Stimulated activated CD8-positive, alpha-beta memory T cell treated with anti-CD3 and anti-CD28 coated beads, Interleukin-4, amount 100 ng/mL, for 48 hours (primary cell): ENCODE measurements around the gene ART3.
A peak's percentile ranks its signal among the peaks of the same experiment; 100 is the strongest.
"Not testable (repeated sequence)": the region's sequence is repeated elsewhere in the genome, so short reads cannot be mapped to it uniquely, and the experiment has no call there.

Experiments
- DNase-seq: peaks from one replicate; pipeline ENCODE4 v3.0.0-alpha.2; 2020

ART3 gene

GRCh38 chr4:76074468-76074867, at the start of gene ART3:
Gene ART3, plus strand, starts transcription at chr4:76074709. Its CDS starts 1,181 bp downstream, at chr4:76075890.
- DNase-seq: no peak

GRCh38 chr4:76028350-76028765, 46.2 kb upstream of the ART3 start:
- DNase-seq: no peak

DNA sequence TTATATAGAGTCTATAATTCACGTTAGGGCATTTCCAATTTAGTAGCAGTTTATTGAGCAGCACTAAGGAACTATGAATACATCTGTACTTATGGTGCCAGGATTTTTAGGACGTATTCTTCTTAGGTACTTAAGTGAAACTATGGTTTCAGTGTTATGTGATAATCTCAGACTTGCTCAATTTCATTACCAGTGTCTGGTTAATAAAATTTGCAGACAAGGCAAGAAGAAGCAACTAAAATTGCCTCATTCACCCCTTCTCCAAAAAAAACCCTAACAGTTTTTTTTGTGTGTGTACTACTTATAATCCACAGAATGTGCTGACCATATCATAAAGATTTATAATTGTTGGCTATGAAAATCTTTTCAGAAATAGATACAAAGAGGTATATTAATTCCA, 45.2 kb upstream of the ART3 start:
- DNase-seq: no peak

- DNase-seq: no peak
Observed at GRCh38 chr4:76035141-76035540, 39.4 kb upstream of the ART3 start.

DNA sequence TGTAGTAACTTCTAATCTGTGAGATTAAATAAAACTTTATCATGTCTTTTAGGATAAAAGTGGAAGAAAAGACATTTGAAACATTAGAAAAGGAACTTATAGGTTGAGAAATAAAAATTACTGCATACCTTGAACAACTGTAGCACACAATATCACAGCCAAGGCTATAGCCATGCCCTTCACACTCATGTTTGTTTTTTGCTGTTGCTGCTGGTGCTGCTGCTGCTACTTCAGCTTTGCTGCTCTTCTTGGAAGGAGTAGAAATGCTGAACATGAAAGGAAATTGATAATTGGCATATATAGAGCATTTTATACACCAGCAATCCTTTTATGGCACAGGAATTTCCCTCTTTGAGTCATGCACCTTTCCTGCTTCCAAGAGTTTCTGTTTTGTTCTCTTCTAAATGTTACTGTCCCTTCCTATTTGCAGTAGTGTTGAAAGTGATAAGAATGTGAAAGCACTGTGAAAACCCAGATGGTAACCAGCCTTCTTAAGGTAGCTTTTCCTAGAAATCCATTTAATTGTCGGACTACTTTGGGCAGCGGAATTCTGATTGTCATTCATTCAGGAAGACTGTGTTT, 38.6 kb upstream of the ART3 start, which contains the start of gene CXCL11:
TSS of gene CXCL11 (minus strand) at position 272 of the 582 bp plus-strand sequence. CDS start at position 189, 83 bp downstream.
- no peak for DNase-seq

GRCh38 chr4:76036855-76037254, 37.7 kb upstream of the ART3 start:
- DNase-seq: no peak

GRCh38 chr4:76042241-76042998, 32.1 kb upstream of the ART3 start:
- not testable (repeated sequence) for DNase-seq

- not testable (repeated sequence) for DNase-seq
Observed at GRCh38 chr4:76043306-76043705, 31.2 kb upstream of the ART3 start.

GRCh38 chr4:76044686-76045085, 29.8 kb upstream of the ART3 start:
- not testable (repeated sequence) for DNase-seq

GRCh38 chr4:76049860-76050416, 24.6 kb upstream of the ART3 start:
- not testable (repeated sequence) for DNase-seq

- DNase-seq: not testable (repeated sequence)
Observed at GRCh38 chr4:76050560-76051050, 23.9 kb upstream of the ART3 start.

- no peak for DNase-seq
Observed at GRCh38 chr4:76053730-76054129, 20.8 kb upstream of the ART3 start.

DNA sequence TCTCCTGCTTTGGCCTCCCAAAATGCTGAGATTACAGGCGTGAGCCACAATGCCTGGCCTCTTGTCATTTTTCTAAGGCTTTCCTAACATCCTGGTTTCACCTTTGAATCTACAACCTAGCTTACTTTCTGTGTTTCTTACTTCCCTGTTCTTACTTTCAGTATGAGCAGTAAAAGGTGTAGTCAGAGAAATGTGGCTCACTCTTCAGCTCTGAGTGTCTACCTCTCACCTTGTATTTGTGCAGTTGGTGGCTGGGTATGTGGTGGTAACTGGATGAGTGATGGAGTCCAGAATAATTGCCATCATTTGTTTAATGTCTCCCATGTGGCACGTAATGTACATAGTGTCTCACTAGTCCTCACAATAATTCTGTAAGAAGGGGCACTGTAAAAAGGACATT, 19.5 kb upstream of the ART3 start:
- peak; percentile 36 for DNase-seq

DNA sequence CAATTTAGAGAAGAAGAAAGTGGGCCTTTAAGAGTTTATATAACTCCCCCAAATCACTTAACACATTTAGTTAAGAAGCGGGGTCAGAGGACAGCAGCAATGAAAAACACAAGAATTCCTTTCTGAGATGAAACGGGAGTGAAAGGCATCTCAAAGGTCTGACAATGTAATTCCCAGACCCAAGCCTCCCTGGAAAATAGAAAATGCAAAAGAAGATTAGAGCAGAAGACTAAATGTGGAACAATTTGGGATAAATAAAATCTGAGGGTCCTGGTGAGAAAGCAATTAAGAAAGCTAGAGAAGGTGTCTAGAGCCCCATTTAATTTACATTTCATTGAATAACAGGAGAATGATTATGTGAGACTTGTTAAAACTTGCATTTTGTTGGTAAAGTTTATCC, 19.1 kb upstream of the ART3 start:
- no peak for DNase-seq

GRCh38 chr4:76058302-76058701, 16.2 kb upstream of the ART3 start:
- no peak for DNase-seq

GRCh38 chr4:76058888-76059426, 15.6 kb upstream of the ART3 start:
- DNase-seq: no peak

DNA sequence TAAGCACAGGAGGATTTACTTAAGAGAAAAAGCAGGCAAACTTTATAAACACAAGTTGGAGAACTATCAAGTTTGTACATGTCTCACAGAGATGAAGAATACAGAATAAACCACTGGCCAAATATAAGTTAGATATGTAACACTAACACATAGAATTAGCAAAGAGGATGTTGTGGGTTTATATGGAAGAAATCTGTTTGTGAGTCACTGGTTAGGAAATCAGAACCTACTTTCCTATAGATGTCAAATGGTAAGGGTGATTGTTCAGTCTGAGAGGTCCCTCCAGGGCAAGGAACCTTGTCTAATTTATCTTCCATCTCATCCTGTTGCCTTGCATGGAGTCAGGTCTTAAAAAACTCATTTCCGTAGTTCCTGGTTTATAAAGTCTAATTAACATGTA, 14.8 kb upstream of the ART3 start:
- no peak for DNase-seq

DNA sequence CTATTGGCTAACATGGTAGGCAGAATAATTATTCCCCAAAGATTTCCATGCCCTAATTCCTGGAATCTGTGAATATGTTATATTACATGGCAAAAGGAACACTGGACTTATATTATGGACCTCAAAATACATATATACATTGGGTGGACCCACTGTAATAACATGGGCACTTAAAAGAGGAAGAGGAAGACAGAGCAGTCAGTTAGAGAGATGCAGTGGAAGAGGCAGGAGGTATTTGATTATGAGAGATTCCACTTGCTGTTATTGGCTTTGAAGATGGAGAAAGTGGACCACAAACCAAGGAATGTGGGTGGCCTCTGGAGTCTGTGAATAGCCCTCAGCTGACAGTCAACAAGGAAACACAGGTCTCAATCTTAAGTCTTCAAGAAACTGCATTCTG, 14.0 kb upstream of the ART3 start:
- DNase-seq: no peak

DNA sequence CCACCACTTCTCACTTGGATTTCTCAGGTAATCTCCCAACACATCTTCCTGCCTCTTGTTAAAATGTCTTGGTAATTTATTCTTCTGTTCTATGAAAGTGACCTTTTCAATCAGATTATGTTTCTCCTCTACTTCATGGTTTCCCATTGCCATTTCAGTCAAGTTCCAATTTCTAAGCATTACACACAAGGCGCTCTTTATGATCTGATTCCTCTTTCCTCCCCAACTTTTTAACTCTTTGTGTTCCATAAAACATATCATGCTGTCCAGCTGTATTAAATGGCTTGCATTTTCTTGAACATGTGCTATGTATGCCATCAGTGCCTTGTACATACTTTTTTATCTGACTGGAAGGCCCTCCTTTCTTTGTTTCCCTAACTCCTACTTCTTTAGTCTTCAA, 13.1 kb upstream of the ART3 start:
- no peak for DNase-seq

- no peak for DNase-seq
Observed at GRCh38 chr4:76061982-76062381, 12.5 kb upstream of the ART3 start.

DNA sequence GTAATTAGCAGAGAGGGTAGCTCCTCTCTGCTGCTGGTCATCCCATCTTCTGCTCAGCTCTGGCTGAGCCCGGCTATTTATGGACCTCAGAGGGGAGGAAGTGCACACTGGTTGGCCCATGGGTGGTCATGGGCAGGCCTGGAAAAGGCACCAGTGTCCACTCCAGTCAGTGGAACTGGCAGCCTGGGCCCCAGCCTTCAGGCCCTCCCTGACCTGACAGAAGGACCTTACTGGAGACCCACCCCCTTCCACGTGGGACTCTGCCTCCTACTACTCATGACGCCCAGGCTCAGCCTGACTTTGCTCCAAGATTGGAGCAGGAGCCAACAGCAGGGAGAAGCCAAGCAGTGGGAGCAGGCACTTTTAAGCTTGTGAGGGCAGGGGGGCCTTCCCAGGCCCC, 8.0 kb upstream of the ART3 start:
- DNase-seq: no peak

- peak; percentile 80 for DNase-seq
Observed at GRCh38 chr4:76067652-76068286, 6.7 kb upstream of the ART3 start.

- no peak for DNase-seq
Observed at GRCh38 chr4:76072760-76073159, 1.7 kb upstream of the ART3 start.
